ENCODE results near the gene SPATA31A6. TPM values are rescaled to one million over a fixed set of nuclear protein-coding genes. Genes with fewer than 3 reads are reported as not detected.

The SPATA31A6 gene
- 0.08 TPM in 1 of 2 replicates, not detected in the other for total RNA-seq (2014; rRNA removed; shearing (Covaris generic))

GRCh38 chr9:42183359-42183758 is at the start of gene SPATA31A6:
Gene SPATA31A6 (plus strand): TSS chr9:42183659. CDS start chr9:42183688, 29 bp downstream.

Small RNA genes within 50 kb of the gene (small RNA-seq; reads per million reads assigned to genes)
- gene AL445584.3, result not detected

Other genes with a start within 250 kb of the SPATA31A6 start
- 52.9 and 53.8 TPM in 2 replicates for gene CNTNAP3B, start 54.2 kb upstream of the SPATA31A6 start, total RNA-seq (2014; rRNA removed; shearing (Covaris generic))